Caco-2 (cell line): ENCODE data around the gene PIP4K2A. TPM values are rescaled to one million over a fixed set of nuclear protein-coding genes. Genes with fewer than 3 reads are reported as not detected.

Experiments
- BruUV-seq: library from RNA; stranded (reverse); fragments of 400-500 nt; replicated peaks from 2 replicates; lab custom pipeline; 2021; lab: Mats Ljungman, UMichigan
- CTCF ChIA-PET: fragments of 300-600 bp; sonication (Branson Sonifier 250); formaldehyde crosslinking; loops from one replicate; lab custom pipeline; 2022; ENCODE audit warnings: antibody characterized with exemption; lab: Charles Lee
- POLR2A ChIA-PET: fragments of 300-600 bp; sonication (Branson Sonifier 250); formaldehyde crosslinking; loops from one replicate; lab custom pipeline; 2022; ENCODE audit warnings: antibody characterized with exemption; lab: Charles Lee
- DNase-seq, 2 experiments: peaks; one replicate each; pipeline versions ENCODE4 v3.0.0 to v3.0.0-alpha.2; 2020 to 2022
- H3K27me3 ChIP-seq: replicated peaks from 2 replicates; pipeline ENCODE4 v1.6.0; 2011; ENCODE audit warnings: low read length; ENCODE audit not compliant: control insufficient read depth, insufficient read depth
- H3K36me3 ChIP-seq: 2 replicates; pipeline ENCODE4 v1.5.1; 2011; ENCODE audit warnings: low read length; ENCODE audit not compliant: control insufficient read depth, insufficient read depth
- H3K4me1 ChIP-seq: fragments of 250-450 bp; sonication (Bioruptor Pico); 2 replicates; pipeline ENCODE4 v1.5.1; 2020; ENCODE audit warnings: mild to moderate bottlenecking
- H3K4me3 ChIP-seq: 2 replicates; pipeline ENCODE4 v1.5.1; 2011; ENCODE audit warnings: low read depth, mild to moderate bottlenecking, control low read depth, low read length
- H3K9me3 ChIP-seq: fragments of 250-450 bp; sonication (Bioruptor Pico); 2 replicates; pipeline ENCODE4 v1.5.1; 2020; ENCODE audit warnings: mild to moderate bottlenecking, moderate library complexity
- H3K27ac Mint-ChIP-seq: one replicate; pipeline ENCODE4 v1.8.0; 2022; ENCODE audit warnings: mixed read lengths; ENCODE audit not compliant: unreplicated experiment
- H3K27me3 Mint-ChIP-seq: one replicate; pipeline ENCODE4 v1.8.0; 2022; ENCODE audit warnings: mixed read lengths; ENCODE audit not compliant: insufficient read depth, unreplicated experiment
- H3K36me3 Mint-ChIP-seq: one replicate; pipeline ENCODE4 v1.8.0; 2022; ENCODE audit warnings: mild to moderate bottlenecking, mixed read lengths; ENCODE audit not compliant: insufficient read depth, unreplicated experiment
- H3K4me1 Mint-ChIP-seq: one replicate; pipeline ENCODE4 v1.8.0; 2022; ENCODE audit warnings: low read depth, mixed read lengths; ENCODE audit not compliant: unreplicated experiment
- H3K4me3 Mint-ChIP-seq: one replicate; pipeline ENCODE4 v1.8.0; 2022; ENCODE audit warnings: mild to moderate bottlenecking, moderate library complexity, mixed read lengths; ENCODE audit not compliant: unreplicated experiment
- H3K9me3 Mint-ChIP-seq: one replicate; pipeline ENCODE4 v1.8.0; 2022; ENCODE audit warnings: mixed read lengths; ENCODE audit not compliant: unreplicated experiment
- CTCF ChIP-seq, 2 experiments: fragments of 200-600 bp in 1 of 2; IDR thresholded peaks; 1 replicate in 1 of 2; 2 replicates in 1 of 2; pipeline versions ENCODE4 v1.5.1 to v1.8.0; 2011 to 2022; ENCODE audit warnings: antibody characterized with exemption in 1 of 2, control low read depth in 1 of 2, inconsistent platforms in 1 of 2, low read depth in 1 of 2, low read length in 1 of 2, mild to moderate bottlenecking in 1 of 2, moderate library complexity in 1 of 2; ENCODE audit not compliant: insufficient read depth in 1 of 2, severe bottlenecking in 1 of 2, unreplicated experiment in 1 of 2
- intact Hi-C: fragments of 100-400 bp; cut with micrococcal nuclease; formaldehyde crosslinking; loops from one replicate; pipeline ENCODE4 v1.10.0; 2022; ENCODE audit not compliant: unreplicated experiment
- total RNA-seq: library from RNA; stranded (reverse); gene quantifications from 2 replicates; pipeline ENCODE4 v1.2.3, GENCODE V29; 2022

PIP4K2A gene
- total RNA-seq, 1 experiment from 2014 or later, result 26.9 TPM

- Histone ChIP-seq H3K4me1 (peaks cover 1% of the 10 kb centered on the region; the same call in 1 of the 2 replicates), H3K9me3 (no peaks in the 10 kb centered on the region), H3K36me3 (no peaks in the 10 kb centered on the region), H3K27me3 (no peaks in the 10 kb centered on the region), H3K4me3 (no peak overlapping the region)
- Mint-ChIP-seq H3K4me3 (no peak overlapping the region), H3K9me3 (no peaks in the 10 kb centered on the region), H3K27me3 (no peaks in the 10 kb centered on the region), H3K36me3 (no peaks in the 10 kb centered on the region), H3K27ac (no peak overlapping the region), H3K4me1 (peaks cover 13% of the 10 kb centered on the region)
- BruUV-seq, result no TSS peak
- intact Hi-C loops, result no loop called here
- CTCF ChIA-PET, result no interaction called here
- TF ChIP-seq CTCF (IDR thresholded peaks at IDR 0.05; ENCODE audit: insufficient read depth in 1 of 2, low read depth in 1 of 2, low read length in 1 of 2, severe bottlenecking in 1 of 2, unreplicated experiment in 1 of 2), result no peak
- POLR2A ChIA-PET, result no interaction called here
- no peak for DNase-seq
Measured at GRCh38 chr10:22672319-22673090, 41.9 kb downstream of the PIP4K2A start.

DNA sequence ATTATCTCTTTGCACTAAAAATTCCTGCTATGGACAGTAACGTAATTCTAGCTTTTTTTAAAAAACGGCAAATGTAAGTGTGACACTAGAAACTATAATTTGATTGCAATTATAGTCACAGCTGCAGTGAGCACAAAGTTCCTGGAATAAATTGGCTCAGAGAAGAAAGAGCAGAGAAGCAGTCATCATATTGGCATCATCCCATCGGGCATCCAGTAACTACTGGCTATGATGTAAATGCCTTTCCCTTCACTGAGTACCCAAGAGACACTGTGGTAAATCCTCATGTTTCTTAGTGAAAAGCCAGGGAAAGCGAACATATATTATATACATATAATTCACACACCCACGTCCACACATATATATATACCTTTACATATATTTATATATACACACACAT lies 43.6 kb downstream of the PIP4K2A start:
- POLR2A ChIA-PET, result no interaction called here
- Histone ChIP-seq H3K4me1 (peaks cover 16% of the 10 kb centered on the region), H3K9me3 (no peaks in the 10 kb centered on the region), H3K27me3 (no peaks in the 10 kb centered on the region), H3K4me3 (no peak overlapping the region), H3K36me3 (no peaks in the 10 kb centered on the region)
- H3K27me3 Mint-ChIP-seq, result no peaks in the 10 kb centered on the region
- H3K27ac Mint-ChIP-seq, result no peak overlapping the region
- no peak for DNase-seq
- H3K4me3 Mint-ChIP-seq, result no peak overlapping the region
- H3K36me3 Mint-ChIP-seq, result no peaks in the 10 kb centered on the region
- no TSS peak for BruUV-seq
- CTCF ChIA-PET, result no interaction called here
- no peak for TF ChIP-seq CTCF (IDR thresholded peaks at IDR 0.05; ENCODE audit: insufficient read depth in 1 of 2, low read depth in 1 of 2, low read length in 1 of 2, severe bottlenecking in 1 of 2, unreplicated experiment in 1 of 2)
- peaks cover 23% of the 10 kb centered on the region for H3K4me1 Mint-ChIP-seq
- intact Hi-C loops, result no loop called here
- H3K9me3 Mint-ChIP-seq, result no peaks in the 10 kb centered on the region

GRCh38 chr10:22669163-22669711 lies 45.1 kb downstream of the PIP4K2A start:
- CTCF ChIA-PET, result interaction anchor here (0.5 kb wide), 1 partner anchor 140 kb away, joined by 4 read pairs; no protein-coding TSS in a partner anchor
- POLR2A ChIA-PET, result no interaction called here
- H3K27ac Mint-ChIP-seq, result no peak overlapping the region
- H3K4me1 ChIP-seq, result peaks cover 18% of the 10 kb centered on the region
- peaks cover 23% of the 10 kb centered on the region for H3K4me1 Mint-ChIP-seq
- intact Hi-C loops, result no loop called here
- no peaks in the 10 kb centered on the region for H3K36me3 ChIP-seq
- TF ChIP-seq CTCF (IDR thresholded peaks at IDR 0.05; ENCODE audit: insufficient read depth in 1 of 2, low read depth in 1 of 2, low read length in 1 of 2, severe bottlenecking in 1 of 2, unreplicated experiment in 1 of 2), result no peak
- no peaks in the 10 kb centered on the region for H3K27me3 Mint-ChIP-seq
- no peak for DNase-seq
- no peaks in the 10 kb centered on the region for H3K9me3 Mint-ChIP-seq
- H3K9me3 ChIP-seq, result no peaks in the 10 kb centered on the region
- H3K4me3 Mint-ChIP-seq, result no peak overlapping the region
- no TSS peak for BruUV-seq
- no peaks in the 10 kb centered on the region for H3K36me3 Mint-ChIP-seq
- no peak overlapping the region for H3K4me3 ChIP-seq
- H3K27me3 ChIP-seq, result no peaks in the 10 kb centered on the region
